Mesendoderm (in vitro differentiated cells): ENCODE measurements around the gene NPPC. TPM values are rescaled to one million over a fixed set of nuclear protein-coding genes. Genes with fewer than 3 reads are reported as not detected.

Experiments used
- DNase-seq: peaks from one replicate; pipeline ENCODE4 v3.0.0; 2013
- H2AK5ac ChIP-seq: 2 replicates; pipeline ENCODE4 v1.6.1; 2013; ENCODE audit warnings: low read length, inconsistent platforms
- H2BK120ac ChIP-seq: 2 replicates; pipeline ENCODE4 v1.6.1; 2013; ENCODE audit warnings: low read depth, mild to moderate bottlenecking, low read length, moderate library complexity, mixed read lengths
- H2BK15ac ChIP-seq: replicated peaks from 2 replicates; pipeline ENCODE4 v1.6.1; 2013; ENCODE audit warnings: low read depth, mild to moderate bottlenecking, moderate library complexity
- H2BK5ac ChIP-seq: 2 replicates; pipeline ENCODE4 v1.6.1; 2013; ENCODE audit warnings: low read length, inconsistent platforms
- H3K18ac ChIP-seq: 2 replicates; pipeline ENCODE4 v1.6.1; 2013; ENCODE audit warnings: mild to moderate bottlenecking, low read length, mixed read lengths
- H3K23ac ChIP-seq: one replicate; pipeline ENCODE4 v1.6.1; 2013; ENCODE audit warnings: low read length
- H3K27ac ChIP-seq: 2 replicates; pipeline ENCODE4 v1.5.1; 2013; ENCODE audit warnings: low read depth, mild to moderate bottlenecking, inconsistent platforms, low read length, moderate library complexity
- H3K27me3 ChIP-seq: 2 replicates; pipeline ENCODE4 v1.6.1; 2013; ENCODE audit warnings: low read length, control low read depth, mild to moderate bottlenecking, inconsistent platforms; ENCODE audit not compliant: insufficient read depth, poor library complexity
- H3K36me3 ChIP-seq: 2 replicates; pipeline ENCODE4 v1.6.1; 2013; ENCODE audit warnings: low read length, inconsistent platforms; ENCODE audit not compliant: control insufficient read depth, insufficient read depth
- H3K4ac ChIP-seq: one replicate; pipeline ENCODE4 v1.6.1; 2013; ENCODE audit warnings: low read depth, mild to moderate bottlenecking, low read length, moderate library complexity
- H3K4me1 ChIP-seq: 2 replicates; pipeline ENCODE4 v1.6.1; 2013; ENCODE audit warnings: low read depth, low read length, inconsistent platforms; ENCODE audit not compliant: control insufficient read depth
- H3K4me2 ChIP-seq: 2 replicates; pipeline ENCODE4 v1.6.1; 2013; ENCODE audit warnings: low read length
- H3K4me3 ChIP-seq: 2 replicates; pipeline ENCODE4 v1.5.1; 2013; ENCODE audit warnings: mild to moderate bottlenecking, low read length
- H3K56ac ChIP-seq: one replicate; pipeline ENCODE4 v1.6.1; 2013; ENCODE audit warnings: low read length
- H3K79me1 ChIP-seq: 2 replicates; pipeline ENCODE4 v1.6.1; 2013; ENCODE audit warnings: low read length, inconsistent platforms
- H3K79me2 ChIP-seq: 2 replicates; pipeline ENCODE4 v1.6.1; 2013; ENCODE audit warnings: mild to moderate bottlenecking, low read length; ENCODE audit not compliant: control insufficient read depth, insufficient read depth
- H3K9ac ChIP-seq: 2 replicates; pipeline ENCODE4 v1.6.1; 2013; ENCODE audit warnings: low read length, inconsistent platforms
- H4K5ac ChIP-seq: one replicate; pipeline ENCODE4 v1.6.1; 2013; ENCODE audit warnings: low read length
- H4K8ac ChIP-seq: one replicate; pipeline ENCODE4 v1.6.1; 2013; ENCODE audit warnings: low read depth, mild to moderate bottlenecking, control low read depth, low read length, moderate library complexity
- WGBS: extraction: QIAGEN DNeasy Blood & Tissue Kit; methylation state at CpG from one replicate; pipeline ENCODE4 v1.1.7; 2013; ENCODE audit warnings: low lambda C conversion rate, missing lambda C conversion rate; ENCODE audit not compliant: insufficient coverage; ENCODE audit errors: extremely low coverage; 5-methylcytosine and 5-hydroxymethylcytosine counted together
- small RNA-seq: library from polyadenylated mRNA; stranded (forward); fragments of <200 nt; extraction: miRNeasy Mini kit (QIAGEN cat#:217004); gene quantifications from one replicate; pipeline ENCODE3, GENCODE V24; 2013; ENCODE audit not compliant: insufficient read depth

The NPPC gene

GRCh38 chr2:231877533-231878456 is 48.4 kb downstream of the NPPC start:
- Histone ChIP-seq H3K36me3 (no peaks in the 10 kb centered on the region), H2AK5ac (no peak overlapping the region), H2BK15ac (no peak overlapping the region), H3K9ac (no peak overlapping the region), H3K27me3 (no peaks in the 10 kb centered on the region), H3K56ac (no peak overlapping the region), H3K79me1 (no peaks in the 10 kb centered on the region), H3K4me3 (no peak overlapping the region), H3K4ac (no peak overlapping the region), H2BK5ac (no peak overlapping the region), H3K18ac (no peak overlapping the region), H3K79me2 (no peaks in the 10 kb centered on the region), H4K5ac (no peak overlapping the region), H3K4me2 (no peak overlapping the region), H2BK120ac (no peak overlapping the region), H4K8ac (no peak overlapping the region), H3K4me1 (no peaks in the 10 kb centered on the region), H3K27ac (no peak overlapping the region), H3K23ac (no peak overlapping the region)
- DNase-seq = no peak
- no CpG with 5 or more reads among the region's 15 CpGs for WGBS

GRCh38 chr2:231874944-231875343 is 51.3 kb downstream of the NPPC start:
- H3K18ac ChIP-seq = no peak overlapping the region
- no peak overlapping the region for H3K23ac ChIP-seq
- no peak overlapping the region for H4K8ac ChIP-seq
- H2BK5ac ChIP-seq = no peak overlapping the region
- no peak overlapping the region for H3K4ac ChIP-seq
- WGBS = no CpG with 5 or more reads among the region's 1 CpG
- no peak overlapping the region for H2BK120ac ChIP-seq
- H3K4me2 ChIP-seq = no peak overlapping the region
- no peak overlapping the region for H3K9ac ChIP-seq
- no peaks in the 10 kb centered on the region for H3K36me3 ChIP-seq
- no peak overlapping the region for H2BK15ac ChIP-seq
- no peak overlapping the region for H4K5ac ChIP-seq
- DNase-seq = no peak
- H3K27me3 ChIP-seq = no peaks in the 10 kb centered on the region
- no peak overlapping the region for H2AK5ac ChIP-seq
- no peaks in the 10 kb centered on the region for H3K79me1 ChIP-seq
- no peak overlapping the region for H3K56ac ChIP-seq
- H3K79me2 ChIP-seq = no peaks in the 10 kb centered on the region
- no peak overlapping the region for H3K27ac ChIP-seq
- H3K4me3 ChIP-seq = no peak overlapping the region
- no peaks in the 10 kb centered on the region for H3K4me1 ChIP-seq

Small RNA genes within 50 kb of the gene (small RNA-seq; reads per million reads assigned to genes)
- not detected for gene MIR1471
